ENCODE measurements around the gene SLC13A4.

SLC13A4 gene

DNA sequence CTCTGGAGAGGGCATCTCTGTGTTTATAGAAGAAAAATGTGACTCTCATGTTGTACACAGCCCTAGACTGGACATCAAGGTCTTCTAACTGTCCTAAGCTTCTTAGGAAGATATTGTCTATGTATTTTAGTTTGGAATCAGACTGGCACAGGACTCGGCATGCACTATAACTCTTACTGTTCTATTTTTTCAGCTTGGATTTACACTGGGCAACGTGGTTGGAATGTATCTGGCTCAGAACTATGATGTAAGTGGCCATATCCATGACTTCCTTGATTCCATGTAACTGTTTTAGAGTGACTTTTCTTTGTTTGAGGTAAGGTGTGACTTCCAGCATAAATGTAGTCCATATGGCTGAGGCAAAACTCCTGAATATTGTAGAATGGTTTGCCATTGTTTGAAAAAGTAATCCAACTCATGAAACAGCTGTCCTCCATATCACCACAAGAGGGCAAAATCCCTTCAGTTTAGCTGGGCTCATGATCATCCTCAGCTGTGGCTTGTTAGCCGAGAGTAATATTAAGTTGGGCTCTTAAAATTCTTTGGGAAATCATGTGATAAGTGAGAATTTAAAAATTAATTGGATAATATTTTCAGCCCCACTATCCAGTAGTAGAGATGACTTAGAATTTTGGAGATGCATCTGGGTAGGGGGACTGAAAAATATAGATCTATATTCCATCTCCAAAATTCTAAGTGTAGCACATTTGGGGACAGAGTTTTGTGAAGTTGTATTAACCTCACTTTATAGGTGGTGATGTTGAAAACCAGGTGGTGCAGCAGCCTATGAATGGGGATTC lies 55.2 kb downstream of the SLC13A4 start:
- TF ChIP-seq POLR2AphosphoS5 (IDR thresholded peaks at IDR 0.05; ENCODE audit: low read depth, low read length) (no peak), FOXP2 (optimal IDR thresholded peaks at IDR 0.05; ENCODE audit: borderline replicate concordance, extremely low read depth, extremely low read length, insufficient read depth) (no peak), TAF1 (IDR thresholded peaks at IDR 0.05; ENCODE audit: borderline replicate concordance, insufficient read depth, low read length) (no peak), SIN3A (IDR thresholded peaks at IDR 0.05; ENCODE audit: borderline replicate concordance, insufficient read depth, low read length) (no peak)
- TF ChIP-seq, protein P1, sequence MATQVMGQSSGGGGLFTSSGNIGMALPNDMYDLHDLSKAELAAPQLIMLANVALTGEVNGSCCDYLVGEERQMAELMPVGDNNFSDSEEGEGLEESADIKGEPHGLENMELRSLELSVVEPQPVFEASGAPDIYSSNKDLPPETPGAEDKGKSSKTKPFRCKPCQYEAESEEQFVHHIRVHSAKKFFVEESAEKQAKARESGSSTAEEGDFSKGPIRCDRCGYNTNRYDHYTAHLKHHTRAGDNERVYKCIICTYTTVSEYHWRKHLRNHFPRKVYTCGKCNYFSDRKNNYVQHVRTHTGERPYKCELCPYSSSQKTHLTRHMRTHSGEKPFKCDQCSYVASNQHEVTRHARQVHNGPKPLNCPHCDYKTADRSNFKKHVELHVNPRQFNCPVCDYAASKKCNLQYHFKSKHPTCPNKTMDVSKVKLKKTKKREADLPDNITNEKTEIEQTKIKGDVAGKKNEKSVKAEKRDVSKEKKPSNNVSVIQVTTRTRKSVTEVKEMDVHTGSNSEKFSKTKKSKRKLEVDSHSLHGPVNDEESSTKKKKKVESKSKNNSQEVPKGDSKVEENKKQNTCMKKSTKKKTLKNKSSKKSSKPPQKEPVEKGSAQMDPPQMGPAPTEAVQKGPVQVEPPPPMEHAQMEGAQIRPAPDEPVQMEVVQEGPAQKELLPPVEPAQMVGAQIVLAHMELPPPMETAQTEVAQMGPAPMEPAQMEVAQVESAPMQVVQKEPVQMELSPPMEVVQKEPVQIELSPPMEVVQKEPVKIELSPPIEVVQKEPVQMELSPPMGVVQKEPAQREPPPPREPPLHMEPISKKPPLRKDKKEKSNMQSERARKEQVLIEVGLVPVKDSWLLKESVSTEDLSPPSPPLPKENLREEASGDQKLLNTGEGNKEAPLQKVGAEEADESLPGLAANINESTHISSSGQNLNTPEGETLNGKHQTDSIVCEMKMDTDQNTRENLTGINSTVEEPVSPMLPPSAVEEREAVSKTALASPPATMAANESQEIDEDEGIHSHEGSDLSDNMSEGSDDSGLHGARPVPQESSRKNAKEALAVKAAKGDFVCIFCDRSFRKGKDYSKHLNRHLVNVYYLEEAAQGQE (IDR thresholded peaks at IDR 0.05; ENCODE audit: insufficient read depth in 1 of 2, low read depth in 2 of 2, low read length in 2 of 2) = no peak

DNA sequence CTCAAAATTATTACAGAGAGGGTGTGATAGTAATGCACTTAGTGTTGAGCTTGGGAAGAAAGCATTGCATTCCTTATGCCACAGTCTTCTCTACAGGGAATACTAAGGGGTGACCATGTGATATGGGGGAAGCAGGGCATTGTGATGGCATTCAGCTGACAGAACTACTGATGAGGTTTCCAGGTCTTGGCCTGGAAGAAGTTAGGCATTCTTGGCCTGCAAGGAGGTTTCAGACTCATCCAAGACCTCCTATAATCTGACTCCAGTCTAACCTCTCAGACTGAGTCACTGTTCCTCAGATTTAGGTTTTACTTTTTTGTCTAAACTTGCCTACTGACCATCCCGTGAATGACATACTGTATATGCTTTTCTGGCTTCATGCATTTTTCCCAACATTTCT lies 57.8 kb downstream of the SLC13A4 start:
- TF ChIP-seq, protein P1 (IDR thresholded peaks at IDR 0.05; ENCODE audit: insufficient read depth in 1 of 2, low read depth in 2 of 2, low read length in 2 of 2) = no peak
- TF ChIP-seq FOXP2 (optimal IDR thresholded peaks at IDR 0.05; ENCODE audit: borderline replicate concordance, extremely low read depth, extremely low read length, insufficient read depth) (no peak), TAF1 (IDR thresholded peaks at IDR 0.05; ENCODE audit: borderline replicate concordance, insufficient read depth, low read length) (no peak), SIN3A (IDR thresholded peaks at IDR 0.05; ENCODE audit: borderline replicate concordance, insufficient read depth, low read length) (no peak), POLR2AphosphoS5 (IDR thresholded peaks at IDR 0.05; ENCODE audit: low read depth, low read length) (no peak)

GRCh38 chr7:135669774-135670173 lies 58.2 kb downstream of the SLC13A4 start:
- no peak for TF ChIP-seq FOXP2 (optimal IDR thresholded peaks at IDR 0.05; ENCODE audit: borderline replicate concordance, extremely low read depth, extremely low read length, insufficient read depth)
- TF ChIP-seq, protein P1 (IDR thresholded peaks at IDR 0.05; ENCODE audit: insufficient read depth in 1 of 2, low read depth in 2 of 2, low read length in 2 of 2) = no peak
- no peak for TF ChIP-seq TAF1 (IDR thresholded peaks at IDR 0.05; ENCODE audit: borderline replicate concordance, insufficient read depth, low read length)
- no peak for TF ChIP-seq POLR2AphosphoS5 (IDR thresholded peaks at IDR 0.05; ENCODE audit: low read depth, low read length)
- no peak for TF ChIP-seq SIN3A (IDR thresholded peaks at IDR 0.05; ENCODE audit: borderline replicate concordance, insufficient read depth, low read length)

DNA sequence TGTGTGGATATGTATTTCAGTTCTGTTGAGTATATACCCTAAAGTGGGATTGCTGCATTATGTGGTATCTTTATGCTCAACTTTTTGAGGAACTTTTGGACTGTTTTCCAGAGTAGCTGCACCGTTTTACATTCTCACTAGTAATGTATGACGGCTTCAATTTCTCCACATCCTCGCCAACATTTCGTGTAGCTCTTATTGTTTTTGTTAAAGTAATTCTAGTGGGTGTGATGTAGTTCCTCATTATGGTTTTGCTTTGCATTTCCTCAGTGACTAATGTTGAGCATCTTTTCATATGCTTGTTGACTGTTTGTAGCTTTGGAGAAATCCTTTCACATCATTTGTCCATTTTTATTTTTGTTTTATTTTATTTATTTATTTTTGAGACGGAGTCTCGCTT lies 61.1 kb downstream of the SLC13A4 start:
- TF ChIP-seq POLR2AphosphoS5 (IDR thresholded peaks at IDR 0.05; ENCODE audit: low read depth, low read length) (no peak), SIN3A (IDR thresholded peaks at IDR 0.05; ENCODE audit: borderline replicate concordance, insufficient read depth, low read length) (no peak), FOXP2 (optimal IDR thresholded peaks at IDR 0.05; ENCODE audit: borderline replicate concordance, extremely low read depth, extremely low read length, insufficient read depth) (no peak), TAF1 (IDR thresholded peaks at IDR 0.05; ENCODE audit: borderline replicate concordance, insufficient read depth, low read length) (no peak)
- TF ChIP-seq, protein P1 (IDR thresholded peaks at IDR 0.05; ENCODE audit: insufficient read depth in 1 of 2, low read depth in 2 of 2, low read length in 2 of 2) = no peak
